GM18499 (cell line): ENCODE measurements around the gene ABHD12.
"Not testable (repeated sequence)": the region's sequence is repeated elsewhere in the genome, so short reads cannot be mapped to it uniquely, and the experiment has no call there.

Experiments
- ATAC-seq: cut with Tn5 transposase; IDR thresholded peaks from one replicate; pipeline ENCODE4 v1.9.1; 2021; ENCODE audit warnings: moderate number of reproducible peaks; ENCODE audit not compliant: insufficient read depth, unreplicated experiment

Gene ABHD12

DNA sequence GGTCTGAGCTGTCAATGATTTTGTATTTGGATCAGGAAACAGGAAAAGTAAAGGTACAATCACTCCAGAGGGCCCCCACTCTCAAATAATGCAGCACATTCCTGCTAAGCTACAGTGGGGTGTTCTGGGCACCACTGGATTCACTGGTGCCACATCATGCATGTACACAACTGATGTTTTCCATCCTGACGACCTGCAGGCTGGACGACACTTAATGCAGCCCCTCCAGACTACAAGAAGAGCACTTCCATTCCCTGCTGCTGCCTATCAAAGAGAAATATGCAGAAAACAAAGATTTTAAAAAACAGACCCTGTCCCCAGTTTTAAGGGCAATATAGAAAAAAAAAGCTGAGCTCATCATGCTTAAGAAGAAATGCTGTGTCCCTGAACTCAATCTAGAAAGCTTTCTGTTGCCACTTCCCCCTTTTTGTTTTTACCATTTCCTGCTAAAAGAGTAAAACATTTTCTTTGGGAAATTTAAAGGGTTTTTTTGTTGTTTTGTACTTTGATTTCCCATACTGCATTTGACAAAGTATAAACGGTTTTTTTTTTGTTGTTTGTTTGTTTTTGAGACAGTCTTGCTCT, 35.5 kb downstream of the ABHD12 start:
- ATAC-seq = no peak

DNA sequence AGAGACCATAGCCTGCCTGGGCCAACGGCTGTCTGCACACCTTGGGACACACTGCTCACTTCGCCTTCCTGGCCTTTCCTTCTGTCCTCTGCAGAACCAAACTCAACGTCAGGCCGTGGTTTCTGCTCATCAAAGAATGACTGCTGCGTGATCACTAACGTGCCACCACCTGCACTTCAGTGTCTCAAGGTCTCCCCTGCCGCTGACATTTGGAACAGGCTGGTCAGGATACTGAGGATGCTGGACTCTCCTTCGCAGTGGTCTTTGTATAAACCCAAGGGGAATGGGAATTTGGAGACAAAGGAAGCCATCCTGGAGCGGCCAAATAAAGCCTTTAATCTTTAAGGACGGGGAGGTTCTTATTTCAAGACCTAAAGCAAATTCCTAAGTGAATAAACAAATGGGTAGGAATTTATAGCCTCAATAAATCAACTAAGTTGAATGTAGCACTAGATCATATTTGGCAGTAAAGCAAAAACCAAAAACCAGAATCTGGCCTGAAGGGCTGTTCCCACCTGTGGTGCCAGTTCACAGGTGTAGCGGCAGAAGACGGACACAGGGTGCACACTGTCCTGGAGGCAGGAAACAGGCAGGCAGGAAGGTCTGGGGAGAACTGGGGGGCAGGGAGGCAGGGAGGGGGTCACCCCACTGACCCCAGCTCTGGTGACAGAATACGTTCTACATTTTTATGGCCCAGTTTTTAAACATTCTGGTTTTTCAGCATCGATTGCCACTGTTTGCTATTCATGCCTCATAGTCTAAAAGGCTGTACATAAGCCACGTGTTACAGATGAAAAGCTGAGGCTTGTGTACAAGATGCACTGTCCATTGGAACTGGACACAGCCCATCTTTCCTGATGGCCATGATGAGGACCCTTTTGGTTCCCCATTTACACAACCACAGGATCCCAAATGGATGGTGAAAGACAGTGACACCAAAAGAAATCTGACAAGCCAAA, 36.6 kb downstream of the ABHD12 start:
- no peak for ATAC-seq

DNA sequence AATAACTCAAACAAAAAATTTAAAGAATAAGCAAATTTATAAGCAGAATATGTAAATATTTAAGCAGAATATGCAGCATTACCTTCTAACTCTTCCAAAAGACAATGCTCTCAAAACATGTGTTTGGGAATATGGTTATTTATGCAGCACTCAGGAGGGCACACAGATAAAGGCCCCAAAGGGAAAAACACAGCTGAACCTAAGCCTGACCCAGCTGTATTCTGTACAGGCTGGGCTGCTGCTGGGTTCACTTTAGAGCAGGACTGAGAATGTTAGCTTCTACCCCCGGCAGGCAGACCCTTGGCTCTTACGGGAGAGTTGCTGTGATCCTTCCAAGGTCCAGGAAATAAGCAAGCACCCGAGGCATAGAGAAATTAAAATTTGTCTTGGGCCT, 37.3 kb downstream of the ABHD12 start:
- no peak for ATAC-seq

DNA sequence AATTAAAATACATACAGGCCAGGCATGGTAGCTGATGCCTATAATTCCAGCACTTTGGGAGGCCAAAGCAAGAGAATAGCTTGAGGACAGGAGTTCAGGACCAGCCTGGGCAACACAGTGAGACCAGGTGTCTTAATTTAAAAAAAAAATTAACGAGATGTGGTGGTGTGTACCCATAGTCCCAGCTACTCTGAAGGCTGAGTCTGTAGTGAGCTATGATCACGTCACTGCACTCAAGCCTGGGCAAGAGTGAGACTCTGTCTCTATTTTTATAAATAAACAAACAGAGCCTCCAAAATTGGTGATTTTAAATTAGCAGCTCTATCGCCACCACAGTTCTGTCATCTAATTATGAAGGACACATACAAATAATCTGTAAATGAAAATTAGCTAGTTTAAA, 37.9 kb downstream of the ABHD12 start:
- no peak for ATAC-seq

DNA sequence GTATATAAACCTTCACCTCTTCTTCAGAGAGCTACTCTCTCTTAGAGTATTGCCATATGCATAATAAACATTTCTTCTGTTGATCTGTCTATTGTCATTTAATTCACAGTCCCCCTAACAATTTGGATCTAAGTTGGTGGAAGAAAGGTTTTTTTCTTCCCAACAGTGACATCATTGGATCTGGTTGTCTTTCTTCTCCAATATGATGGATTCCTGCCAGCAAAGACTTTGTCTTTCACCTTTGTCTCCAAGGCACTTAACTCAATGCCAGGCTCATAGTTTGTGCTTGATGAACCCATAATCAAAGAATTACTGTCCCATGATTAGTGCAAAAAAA, 39.6 kb downstream of the ABHD12 start:
- ATAC-seq = no peak

DNA sequence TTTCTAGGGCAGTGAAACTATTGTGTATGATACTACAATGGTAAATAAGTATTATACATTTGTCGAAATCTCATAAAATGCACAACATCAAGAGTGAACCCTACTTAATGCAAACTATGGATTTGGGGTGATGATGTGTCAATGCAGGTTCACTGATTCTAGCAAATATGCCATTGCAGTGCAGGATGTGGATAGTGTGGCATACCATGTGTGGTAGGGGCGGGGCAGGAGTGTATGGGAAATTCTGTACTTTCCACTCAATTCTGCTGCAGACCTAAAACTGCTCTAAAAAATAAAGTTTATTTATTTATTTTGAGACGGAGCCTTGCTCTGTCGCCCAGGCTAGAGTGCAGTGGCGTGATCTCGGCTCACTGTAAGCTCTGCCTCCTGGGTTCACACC, 44.3 kb downstream of the ABHD12 start:
- no peak for ATAC-seq

DNA sequence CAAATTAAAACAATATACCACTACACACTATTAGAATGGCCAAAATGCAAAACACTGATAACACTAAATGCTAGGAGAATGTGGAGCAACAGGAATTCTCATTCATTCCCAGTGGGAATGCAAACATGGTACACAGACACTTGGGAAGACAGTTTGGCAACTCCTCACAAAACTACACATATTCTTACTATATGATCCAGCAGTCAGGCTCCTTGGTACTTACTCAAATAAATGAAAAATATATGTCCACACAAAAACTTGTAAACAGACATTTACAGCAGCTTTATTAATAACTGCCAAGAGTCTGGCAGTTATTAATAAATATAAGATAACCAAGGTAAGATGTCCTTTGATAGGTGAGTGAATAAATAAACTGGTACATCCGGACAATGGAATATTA, 44.9 kb downstream of the ABHD12 start:
- ATAC-seq = no peak

DNA sequence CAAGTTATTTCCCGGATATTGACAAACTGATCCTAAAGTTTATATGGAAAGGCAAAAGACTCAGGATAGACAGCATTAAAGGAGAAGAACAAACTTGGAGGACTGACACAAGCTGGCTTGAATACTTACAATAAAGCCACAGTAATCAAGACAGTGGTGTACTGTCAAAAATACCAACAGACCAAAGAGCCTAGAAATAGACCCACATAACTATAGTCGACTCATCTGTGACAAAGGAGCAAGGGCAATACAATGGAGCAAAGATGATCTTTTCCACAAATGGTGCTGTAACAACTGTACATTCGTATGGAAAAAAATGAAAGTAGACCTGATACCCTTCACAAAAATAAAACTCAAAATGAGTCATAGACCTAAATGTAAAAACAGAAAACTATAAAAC, 46.0 kb downstream of the ABHD12 start:
- no peak for ATAC-seq

DNA sequence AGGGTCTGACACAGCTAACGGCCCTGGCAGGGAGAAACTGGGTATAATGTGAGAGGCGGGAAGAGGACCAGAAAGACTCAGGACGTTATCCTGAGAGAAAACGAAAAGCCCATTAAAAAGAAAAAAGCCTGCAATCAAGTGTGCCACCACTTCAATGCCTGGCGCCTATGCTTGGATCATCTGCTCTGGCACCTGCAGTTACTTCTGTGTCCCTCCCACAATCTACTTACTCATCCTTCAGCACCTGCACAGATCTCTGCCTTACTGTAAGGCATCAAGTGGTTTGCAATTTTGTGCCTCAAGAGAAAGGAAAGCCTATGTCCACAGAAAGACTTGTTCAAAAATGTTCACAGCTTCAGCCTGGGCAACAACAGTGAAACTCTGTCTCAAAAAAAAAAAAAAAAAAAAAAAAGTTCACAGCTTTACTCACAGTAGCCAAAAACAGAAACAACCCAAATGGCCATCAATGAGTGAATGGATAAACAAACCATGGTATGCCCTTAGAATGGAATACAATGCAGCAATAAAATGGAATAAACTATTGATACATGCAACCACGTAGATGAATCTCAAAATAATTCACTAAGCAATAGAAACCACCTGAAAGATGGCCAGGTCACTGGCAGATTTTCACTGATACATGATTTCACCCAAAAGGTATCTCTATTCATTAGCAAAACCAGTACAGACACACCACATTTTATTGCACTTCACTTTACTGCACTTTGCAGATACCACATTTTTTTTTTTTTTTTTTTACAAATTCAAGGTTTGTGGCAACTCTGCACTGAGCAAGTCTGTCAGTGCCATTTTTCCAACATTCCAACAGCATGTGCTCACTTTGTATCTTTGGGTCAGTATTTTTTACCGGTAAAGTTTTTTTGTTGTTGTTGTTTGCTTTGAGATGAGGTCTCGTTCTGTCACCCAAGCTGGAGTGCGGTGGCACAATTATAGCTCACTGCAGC, 48.6 kb downstream of the ABHD12 start:
- no peak for ATAC-seq

DNA sequence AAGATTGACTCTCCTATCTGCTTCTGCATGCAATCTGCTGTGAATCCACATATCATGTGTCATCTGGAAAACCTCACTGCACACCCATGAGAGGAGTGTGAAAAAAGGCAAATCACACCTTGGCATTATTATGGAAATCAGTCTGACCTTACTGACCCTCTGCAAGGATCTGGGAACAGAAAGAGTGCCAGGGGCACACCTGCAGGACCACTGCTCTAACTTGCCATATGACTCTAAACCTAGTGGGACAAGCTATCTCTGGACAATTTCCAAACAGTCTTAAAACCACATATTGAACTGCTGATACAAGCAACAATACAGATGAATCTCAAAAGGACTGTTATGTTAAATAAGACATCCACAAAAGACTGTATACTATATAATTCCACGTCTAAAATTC, 50.3 kb downstream of the ABHD12 start:
- ATAC-seq = no peak

DNA sequence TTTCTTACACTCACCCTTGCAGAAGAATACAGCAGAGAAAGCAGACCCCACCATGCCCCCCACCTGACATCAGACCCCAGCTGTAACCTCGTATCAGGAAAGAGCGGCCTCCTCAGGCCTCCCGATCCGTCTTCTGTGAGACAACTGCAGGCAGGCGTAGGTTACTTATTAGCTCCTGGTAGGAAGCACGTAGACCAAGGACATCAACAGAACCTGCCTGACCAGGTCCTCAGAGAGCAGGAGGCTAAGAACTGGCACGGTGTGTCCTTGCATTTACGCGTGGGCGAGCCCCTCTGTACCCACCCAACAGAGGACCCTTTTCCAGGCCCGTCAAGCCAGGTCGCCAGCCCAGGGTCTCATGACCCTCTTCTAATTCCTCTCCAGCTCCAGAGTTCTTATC, 51.0 kb downstream of the ABHD12 start:
- no peak for ATAC-seq

DNA sequence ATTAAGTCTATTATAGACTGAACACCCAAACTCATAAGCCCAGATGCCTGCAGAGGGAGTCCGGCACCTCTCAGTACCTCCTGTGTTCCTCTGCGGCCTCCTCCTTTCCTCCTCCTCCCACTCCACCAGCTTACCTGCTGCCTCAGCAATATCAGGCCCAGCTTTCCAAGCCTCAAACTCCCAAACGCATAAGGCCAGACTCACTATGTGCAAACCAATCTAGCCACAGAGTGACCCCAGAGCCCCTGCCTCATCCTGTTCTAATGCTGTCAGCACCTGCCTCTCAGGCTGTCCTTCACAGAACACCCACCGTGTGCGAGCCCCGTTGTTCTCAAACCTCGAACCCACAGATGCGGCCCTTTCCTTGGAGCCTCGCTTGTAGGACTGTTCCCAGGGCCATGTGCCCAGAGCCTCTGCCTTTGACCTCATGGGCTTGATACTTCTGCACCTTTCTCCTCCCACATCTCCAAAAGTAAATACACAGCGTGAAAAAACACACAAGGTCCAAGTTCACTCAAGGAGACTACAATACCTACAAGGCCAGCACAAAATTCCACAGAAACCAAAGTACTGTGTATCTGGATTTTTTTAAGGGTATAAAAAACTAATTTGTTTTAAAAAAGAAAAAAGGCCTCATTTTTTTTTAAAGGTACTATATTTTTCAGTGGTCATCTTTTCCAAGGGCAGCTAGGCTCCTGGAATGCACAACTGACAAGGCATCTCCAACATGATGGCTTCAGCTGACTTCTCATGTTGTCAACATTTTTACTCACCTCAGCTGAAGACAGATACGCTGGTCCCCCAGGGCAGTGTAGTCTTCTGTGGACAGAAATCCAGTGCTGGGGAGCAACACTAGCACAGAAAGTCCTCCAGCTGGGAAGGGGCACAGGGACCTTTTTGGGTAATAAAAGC, 52.3 kb downstream of the ABHD12 start:
- no peak for ATAC-seq

DNA sequence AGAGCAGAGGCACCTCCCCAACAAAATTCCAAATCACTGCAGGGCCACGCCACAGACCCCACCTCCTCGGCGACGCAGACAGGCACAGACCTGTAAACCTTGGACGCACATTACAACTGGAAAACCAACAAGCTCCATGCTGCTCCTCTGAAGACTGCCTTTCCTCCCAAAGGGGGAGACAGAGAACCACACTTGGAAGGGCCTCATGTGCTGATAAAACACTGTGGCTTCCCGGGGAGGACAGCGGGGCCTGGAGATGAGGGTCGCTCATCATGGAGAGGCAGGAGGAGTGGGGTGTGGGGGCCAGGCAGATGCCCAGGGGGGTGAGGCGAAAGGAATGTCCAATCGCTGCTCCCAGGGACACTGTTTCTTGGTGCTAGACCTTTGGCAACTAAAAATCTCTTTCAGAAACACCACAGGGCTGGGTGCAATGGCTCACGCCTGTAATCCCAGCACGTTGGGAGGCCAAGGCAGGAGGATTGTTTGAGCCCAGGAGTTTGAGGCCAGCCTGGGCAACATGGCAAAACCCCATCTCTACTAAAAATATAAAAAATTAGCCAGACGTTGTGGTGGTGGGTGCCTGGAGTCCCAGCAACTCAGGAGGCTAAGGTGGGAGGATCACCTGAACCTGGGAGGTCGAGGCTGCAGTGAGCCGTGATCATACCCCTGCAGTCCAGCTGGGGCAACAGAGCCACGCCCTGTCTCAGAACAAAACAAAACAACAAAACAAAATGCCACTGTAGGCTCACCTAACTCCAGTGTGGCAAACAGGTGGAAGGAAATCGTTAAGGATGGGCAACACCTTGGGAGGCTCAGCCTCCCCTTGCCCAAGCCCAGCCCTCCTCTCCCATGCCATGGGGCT, 53.8 kb downstream of the ABHD12 start:
- no peak for ATAC-seq

DNA sequence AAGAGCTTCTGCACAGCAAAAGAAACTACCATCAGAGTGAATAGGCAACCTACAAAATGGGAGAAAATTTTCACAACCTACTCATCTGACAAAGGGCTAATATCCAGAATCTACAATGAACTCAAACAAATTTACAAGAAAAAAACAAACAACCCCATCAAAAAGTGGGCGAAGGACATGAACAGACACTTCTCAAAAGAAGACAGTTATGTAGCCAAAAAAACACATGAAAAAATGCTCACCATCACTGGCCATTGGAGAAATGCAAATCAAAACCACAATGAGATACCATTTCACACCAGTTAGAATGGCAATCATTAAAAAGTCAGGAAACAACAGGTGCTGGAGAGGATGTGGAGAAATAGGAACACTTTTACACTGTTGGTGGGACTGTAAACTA, 55.7 kb downstream of the ABHD12 start:
- ATAC-seq = not testable (repeated sequence)

DNA sequence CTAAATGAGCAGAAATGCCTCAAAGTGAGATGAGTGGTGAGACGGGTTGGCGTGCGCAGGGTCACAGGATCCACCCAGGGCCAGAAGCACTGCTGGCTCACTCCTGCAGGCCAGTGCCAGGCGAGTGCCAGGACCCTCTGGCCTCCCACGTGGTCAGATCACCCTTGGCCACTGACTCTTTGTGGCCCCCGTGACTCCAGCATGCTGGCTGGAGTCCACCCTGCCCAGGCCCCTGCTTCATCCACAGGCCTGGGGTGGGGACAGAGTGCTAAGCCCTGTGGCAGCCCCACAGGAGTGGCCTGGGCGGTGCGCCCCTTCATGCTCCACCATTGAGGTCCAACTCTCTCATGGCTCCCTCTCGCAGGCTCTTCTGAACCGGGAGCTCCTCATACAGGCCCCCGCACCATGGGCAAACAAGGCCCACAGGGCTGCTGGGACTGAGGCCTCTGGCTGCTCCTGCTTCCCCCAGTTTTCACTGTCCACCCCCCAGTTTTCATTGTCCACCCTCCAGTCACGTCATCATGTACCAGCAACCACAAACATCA, 61.6 kb downstream of the ABHD12 start:
- ATAC-seq = no peak

DNA sequence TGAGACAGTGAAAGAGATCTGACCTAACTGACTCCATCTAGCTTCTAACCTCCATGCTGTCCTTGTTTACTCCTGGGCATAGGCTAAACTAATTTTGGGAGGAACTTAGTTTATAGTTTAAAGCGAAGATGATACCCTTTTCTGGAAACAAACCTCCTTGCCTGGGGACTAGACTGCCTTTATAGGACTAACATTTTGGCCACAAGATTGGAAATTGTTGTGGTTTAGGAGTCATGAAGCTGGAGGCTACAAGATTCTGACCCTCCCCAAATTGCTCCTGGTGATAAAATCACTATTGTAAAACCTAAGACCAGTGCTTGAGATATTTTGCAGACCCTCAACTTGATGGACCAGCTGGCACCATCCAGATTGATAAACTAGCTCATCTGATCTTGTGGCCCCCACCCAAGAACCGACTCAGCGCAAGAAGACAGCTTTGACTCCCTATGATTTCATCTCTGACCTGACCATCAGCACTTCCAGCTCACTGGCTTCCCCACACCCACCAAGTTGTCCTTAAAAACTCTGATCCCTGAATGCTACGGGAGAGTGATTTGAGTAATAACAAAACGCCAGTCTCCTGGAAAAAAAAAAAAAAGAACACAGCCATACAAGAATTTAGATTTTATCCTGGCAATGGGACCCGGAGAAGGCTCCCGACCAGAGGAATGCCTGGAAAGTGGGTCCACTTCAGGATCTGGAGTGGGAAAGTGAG, 63.0 kb downstream of the ABHD12 start:
- ATAC-seq = no peak

DNA sequence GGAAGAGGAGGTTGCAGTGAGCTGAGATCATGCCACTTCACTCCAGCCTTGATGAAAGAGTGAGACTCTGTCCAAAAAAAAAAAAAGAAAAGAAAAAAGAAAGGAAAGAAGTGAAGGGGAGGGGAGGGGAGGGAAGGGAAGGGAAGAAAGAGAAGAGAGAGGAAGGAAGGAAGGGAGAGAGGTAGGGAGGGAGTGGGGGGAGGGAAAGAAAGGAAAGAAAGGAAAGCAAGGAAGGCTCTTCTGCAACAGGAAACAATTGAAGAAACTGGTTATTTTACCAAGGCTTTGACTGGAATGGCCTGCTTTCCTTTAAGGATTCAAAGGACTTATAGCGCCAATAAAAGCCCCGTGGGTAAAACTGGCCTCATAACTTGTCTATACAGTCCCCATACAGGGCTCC, 64.6 kb downstream of the ABHD12 start:
- ATAC-seq = no peak

DNA sequence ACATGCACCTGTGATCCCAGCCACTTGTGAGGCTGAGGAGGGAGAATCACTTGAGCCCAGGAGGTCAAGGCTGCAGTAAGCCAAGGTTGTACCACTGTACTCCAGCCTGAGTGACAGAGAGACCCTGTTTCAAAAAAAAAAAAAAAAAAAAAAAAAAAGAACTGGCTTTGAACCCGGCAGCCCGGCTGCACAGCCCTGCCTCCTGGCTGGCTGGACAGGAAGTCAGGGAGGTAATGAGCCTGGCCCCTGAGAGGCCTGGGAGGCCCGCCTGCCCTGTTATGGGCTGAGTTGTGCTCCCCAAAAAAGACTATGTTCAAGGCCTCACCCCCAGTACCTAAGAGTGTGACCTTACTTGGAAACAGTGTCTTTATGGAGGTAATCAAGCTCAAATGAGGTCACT, 65.6 kb downstream of the ABHD12 start:
- no peak for ATAC-seq
